ENCODE data around the gene MYO10.

Gene MYO10

DNA sequence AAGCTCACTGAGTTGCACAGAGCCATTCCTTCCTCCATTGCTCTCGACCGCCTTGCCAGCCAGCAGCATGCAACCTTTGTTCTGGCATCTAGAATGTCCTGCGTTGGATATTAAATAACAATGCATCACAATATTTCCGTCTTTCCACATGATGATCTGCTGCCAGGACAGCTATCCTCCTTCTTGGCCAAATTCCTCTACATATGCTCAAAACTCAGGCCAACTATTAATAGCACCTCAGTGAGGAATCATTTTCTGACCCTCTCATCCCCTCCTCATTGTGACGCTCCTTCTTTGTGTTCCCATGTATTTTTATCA lies 128.6 kb downstream of the MYO10 start:
- no peak for DNase-seq

DNA sequence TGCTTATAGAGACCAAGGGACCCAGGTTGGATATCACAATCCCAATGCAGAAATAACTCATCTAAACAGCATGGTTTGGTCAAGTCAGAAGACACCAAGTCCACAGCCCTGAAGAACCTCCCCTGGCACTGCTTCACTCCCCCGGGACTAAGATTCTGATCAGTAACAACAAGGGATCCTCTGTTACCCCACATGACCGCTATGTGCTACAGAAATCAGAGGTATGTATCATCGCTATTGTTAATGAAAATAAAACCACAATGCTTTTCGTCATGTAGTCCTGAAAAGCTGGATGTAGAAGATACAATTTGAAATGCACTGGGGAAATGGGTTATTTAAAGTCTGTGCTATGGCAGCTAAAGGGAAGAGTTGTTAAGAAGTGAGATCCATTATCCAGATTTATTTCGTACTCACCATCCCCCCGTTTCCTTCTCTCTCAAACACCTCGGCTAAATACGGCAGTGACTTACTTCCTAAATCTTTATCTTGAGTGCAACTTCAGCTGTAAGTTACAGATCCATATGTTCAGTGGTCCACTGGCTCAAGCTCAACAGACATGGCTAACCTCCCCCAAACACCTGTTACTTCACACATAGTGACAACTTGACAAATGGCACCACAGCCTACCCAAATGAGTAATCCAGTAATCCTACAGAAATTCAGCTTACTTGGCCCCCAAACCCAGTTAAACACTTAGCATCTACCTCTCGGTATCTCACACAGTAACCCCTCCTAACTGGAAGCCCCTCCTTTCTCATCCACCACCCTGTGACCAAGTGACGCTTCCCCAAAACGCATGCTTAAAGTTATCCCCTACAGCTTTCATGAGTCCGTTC lies 129.2 kb downstream of the MYO10 start:
- DNase-seq = no peak

DNA sequence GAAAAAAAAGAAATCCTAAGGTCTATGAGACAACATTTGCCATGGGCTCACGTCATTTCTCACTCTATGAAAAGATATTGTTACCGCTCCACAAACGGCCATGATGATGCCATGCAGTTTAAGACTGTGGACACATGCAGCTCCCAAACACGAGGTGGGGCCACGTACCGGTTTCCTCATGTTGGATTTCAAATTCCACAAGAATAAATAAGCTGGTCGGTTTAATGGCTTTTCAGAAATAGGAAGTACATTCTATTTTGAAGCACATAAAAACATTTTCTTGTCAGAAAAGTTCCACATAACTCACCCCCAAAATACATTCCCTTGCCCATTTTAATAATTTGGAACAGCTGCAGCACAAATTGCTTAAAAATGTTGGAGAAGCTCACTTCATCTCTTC lies 130.6 kb downstream of the MYO10 start:
- peak; percentile 44 for DNase-seq

DNA sequence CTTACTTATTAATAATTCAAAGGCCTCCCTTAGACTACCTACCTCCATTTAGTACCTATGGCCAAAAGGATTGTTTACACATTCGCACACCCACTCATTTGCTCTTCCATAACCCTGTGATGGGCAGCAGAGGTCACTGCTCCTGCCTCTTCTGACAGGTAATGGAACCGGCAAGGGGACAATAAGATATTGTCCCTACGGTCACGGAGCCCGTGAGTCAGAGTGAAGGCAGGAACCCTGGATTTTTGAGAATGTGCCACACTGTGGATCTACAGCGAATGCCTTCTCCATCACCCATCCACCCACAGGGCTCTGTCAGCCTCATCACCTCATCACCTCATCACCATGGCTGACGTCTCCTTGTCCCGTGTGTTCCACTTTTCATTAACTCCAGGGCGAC lies 132.3 kb downstream of the MYO10 start:
- no peak for DNase-seq

DNA sequence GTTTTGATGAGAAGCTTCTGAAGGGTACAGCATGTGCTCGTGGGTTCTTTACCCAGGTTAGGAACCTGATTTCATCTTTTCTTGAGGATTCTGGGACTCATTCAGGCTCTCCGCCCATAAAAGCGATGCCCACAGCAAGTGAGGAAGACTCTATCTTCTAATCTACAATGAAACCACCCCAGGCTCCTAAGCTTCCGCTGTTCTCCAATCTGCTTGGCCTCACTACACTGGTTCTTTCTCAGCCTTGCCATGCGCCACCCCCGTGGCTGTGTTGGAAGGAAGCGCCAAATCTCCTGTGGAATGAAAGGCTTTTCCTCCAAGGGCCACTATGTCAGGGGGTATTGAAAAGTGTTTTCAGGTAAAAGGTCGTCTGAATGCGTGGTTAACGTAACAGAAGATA lies 135.6 kb downstream of the MYO10 start:
- no peak for DNase-seq

- DNase-seq = peak; percentile 45
Measured at GRCh38 chr5:16799796-16800195, 136.3 kb downstream of the MYO10 start.

DNA sequence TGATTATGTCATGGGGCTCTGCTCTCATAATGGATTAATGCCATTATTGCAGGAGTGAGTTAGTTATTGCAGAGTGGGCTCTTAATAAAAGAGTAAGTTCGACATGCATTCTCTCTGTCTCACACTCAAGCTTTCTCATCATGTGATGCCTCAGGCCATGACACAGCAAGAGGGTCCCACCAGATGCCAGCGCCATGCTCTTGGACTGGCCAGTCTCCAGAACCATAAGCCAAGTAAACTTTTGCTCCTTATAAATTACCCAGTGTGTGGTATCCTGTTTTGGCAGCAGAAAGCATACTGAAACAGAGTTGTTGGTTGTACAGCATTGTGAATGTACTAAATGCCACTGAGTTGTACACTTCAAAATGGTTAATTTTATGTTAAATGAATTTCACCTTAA lies 138.1 kb downstream of the MYO10 start:
- no peak for DNase-seq

GRCh38 chr5:16794269-16794913 lies 141.7 kb downstream of the MYO10 start:
- no peak for DNase-seq

DNA sequence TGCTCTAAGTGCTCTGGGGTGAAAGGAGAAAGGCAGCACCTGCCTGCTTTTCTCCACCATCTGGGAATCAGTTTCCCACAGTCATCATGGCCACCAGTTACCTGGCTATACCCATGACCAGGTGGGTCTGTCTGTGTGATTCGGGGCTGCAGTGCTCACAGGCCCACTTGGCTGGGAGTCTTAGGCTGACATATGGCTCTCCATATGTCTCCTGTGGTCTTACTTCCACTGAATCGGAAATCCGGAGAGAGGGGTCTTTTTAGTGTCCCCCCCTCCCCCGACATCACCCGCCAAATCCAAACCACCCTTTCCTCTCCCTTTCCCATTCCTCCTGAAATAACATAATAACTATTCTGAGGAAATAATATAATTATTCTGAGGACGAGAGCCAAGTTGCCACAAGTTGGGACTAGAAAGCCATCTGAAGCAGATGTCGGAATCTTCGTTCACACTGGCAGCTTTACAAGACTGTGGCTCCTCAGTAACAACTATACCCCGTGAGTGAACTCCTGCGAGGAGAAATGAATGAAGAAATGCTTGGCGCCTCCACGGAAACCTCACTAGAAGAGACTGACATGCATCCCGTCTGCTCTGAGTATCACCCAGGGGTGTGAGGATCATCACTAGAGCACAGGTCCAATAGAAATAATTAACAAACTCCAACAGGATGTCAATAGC lies 143.4 kb downstream of the MYO10 start:
- no peak for DNase-seq

DNA sequence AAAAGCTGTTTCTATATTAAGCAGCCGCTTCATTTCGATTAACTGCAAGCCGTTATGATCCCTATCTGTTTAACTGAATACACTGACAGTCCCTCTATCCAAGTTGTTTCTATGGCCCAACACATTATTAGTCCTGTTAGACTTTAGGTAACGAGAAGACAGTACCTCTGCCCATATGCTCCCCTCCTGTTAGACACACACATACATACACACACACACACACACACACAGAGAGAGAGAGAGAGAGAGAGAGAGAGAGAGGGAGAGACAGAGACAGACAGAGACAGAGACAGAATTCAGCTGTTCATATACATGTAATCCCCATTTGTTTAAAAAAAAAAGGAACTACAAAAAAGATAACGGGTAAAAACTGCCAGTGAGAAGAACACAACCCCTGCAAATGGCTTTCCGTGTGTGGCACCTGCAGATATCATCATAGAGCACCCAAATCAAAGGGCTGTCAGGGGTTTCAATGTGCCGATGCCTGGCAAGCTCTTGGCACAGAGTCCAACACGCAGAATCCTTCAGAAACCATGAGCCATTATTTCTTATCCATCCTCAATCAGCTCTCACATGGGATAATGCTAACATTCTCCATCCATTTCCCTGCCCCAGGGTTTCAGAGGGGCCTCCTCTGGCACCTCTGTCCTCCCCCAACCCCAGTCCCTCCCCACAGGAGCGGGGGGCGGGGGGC lies 144.0 kb downstream of the MYO10 start:
- DNase-seq = no peak

- peak; percentile 91 for DNase-seq
Measured at GRCh38 chr5:16791036-16791705, 144.9 kb downstream of the MYO10 start.

DNA sequence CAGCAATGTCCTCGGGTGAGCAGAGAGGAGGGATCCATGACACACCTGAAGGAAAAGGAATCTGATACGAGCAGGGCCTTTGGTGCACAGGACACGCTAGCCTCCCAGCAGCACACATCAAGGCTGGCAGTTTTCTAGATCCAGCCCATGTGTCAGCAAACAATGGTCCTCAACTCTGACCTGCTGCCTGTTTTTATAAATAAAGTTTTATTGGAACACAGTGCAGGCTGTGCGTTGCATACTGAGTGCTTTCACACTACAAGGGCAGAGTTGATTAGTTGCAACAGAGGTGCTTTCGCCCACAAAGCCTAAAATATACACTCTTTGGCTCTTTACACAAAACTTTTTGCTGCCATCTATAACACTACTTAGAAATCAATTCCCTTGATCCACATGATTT lies 147.1 kb downstream of the MYO10 start:
- DNase-seq = no peak

GRCh38 chr5:16787278-16787677 lies 148.8 kb downstream of the MYO10 start:
- DNase-seq = peak; percentile 34

- DNase-seq = no peak
Measured at GRCh38 chr5:16784843-16785791, 151.0 kb downstream of the MYO10 start.

DNA sequence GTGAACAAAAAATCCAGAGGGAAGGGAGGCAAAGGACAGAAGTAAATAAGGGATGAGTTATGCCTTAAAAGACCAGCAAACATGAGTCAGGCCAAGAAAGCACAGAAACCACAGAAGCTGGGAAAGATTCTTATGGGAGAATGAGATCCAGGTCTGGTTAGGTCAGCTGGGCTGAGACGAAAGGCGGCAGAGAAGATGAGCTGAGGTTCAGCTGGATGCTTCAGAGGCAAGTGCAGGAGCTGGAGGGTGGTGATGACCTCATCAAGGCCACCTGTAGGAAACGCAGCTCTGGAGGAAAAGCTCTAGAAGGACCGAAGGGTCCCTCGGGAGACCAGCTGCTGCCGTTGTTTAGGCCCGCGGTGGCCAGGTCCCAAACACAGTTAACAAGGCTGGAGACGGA lies 152.0 kb downstream of the MYO10 start:
- no peak for DNase-seq

GRCh38 chr5:16781828-16782626 lies 154.1 kb downstream of the MYO10 start:
- DNase-seq = no peak

DNA sequence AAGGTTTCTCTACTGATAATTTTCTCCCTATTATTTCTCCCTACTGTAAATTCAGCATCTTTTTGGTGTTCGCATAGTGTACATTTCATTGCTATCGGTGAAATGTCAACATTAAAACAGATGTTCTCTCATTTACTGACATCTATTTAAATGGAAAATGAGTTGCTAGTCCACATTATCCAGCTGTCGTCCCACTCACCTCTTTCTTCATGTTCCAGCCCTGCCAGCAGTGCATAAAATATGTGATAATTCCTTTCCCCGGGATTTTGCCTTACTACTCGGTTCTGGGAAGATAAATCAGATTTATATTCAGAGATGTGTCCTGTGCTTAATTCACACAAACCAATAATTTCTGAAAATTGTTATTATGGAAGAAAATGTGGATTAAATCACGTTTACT lies 155.8 kb downstream of the MYO10 start:
- no peak for DNase-seq

DNA sequence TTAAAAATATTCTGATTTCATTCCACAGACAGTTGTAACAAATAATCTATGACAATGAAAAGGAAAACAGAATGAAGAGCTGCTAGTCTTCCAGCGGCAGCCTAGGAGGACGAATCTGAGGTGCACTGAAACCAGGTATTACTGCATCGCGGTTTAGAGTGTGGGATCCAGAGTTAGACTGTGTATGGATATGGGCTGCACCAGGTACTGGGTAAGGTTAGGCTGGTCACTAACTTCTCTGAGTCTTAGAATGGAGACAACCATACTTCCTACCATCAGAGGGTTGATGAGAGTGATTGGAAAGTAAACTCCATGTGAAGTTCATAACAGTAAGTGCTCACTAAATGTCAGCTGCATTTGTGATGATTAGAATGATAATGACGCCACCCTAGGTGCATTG lies 158.7 kb downstream of the MYO10 start:
- DNase-seq = no peak

DNA sequence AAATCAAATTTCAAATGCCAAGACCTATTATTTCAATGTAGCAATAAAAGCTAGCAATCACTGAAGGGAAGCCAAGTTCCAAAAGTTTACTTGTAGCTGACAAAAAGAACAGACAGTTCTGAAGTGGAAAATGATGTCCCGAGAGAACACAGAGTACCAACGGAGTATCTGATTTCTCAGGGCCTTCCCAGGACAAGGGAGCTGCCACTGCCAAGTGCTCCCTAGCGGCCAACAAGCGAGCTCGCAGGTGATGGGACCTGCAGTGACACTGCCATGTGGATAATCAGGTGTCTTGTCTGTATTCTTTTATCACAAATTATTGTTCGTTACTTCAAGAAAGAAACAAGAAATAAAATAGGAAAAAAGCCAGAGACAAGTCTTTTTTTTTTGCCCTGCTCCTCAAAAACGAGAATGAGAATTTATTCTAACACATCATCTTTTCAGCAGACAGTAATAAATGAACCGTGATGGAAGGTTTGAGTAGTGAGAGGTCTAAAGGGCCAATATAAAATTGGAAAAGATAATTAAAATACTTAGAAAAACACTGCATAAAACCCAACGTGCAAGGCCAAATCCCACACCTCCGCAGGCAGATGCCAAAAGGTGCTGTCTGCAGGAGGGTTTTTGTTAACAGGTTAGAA lies 159.4 kb downstream of the MYO10 start:
- DNase-seq = peak; percentile 39

- no peak for DNase-seq
Measured at GRCh38 chr5:16774806-16775205, 161.3 kb downstream of the MYO10 start.
